ENCODE data around the gene SMIM17. TPM values are rescaled to one million over a fixed set of nuclear protein-coding genes. Genes with fewer than 3 reads are reported as not detected.

SMIM17 gene
- total and polyA plus RNA-seq, 2 of the 4 experiments (the other 2 are of a cell fraction), result not detected

GRCh38 chr19:56692206-56692895 is 49.4 kb downstream of the SMIM17 start:
- no peak overlapping the region for H3K9ac ChIP-seq (ENCODE audit: low read depth, low read length)
- H3K27ac ChIP-seq (ENCODE audit: insufficient read depth, low read length), result no peak overlapping the region
- intact Hi-C loops (cut with micrococcal nuclease) (no loop called here), dilution Hi-C loops (cut with HindIII; ENCODE audit: low sequenced_read_pairs, unreplicated experiment) (no loop called here), in situ Hi-C loops (cut with MboI; ENCODE audit: low sequenced_read_pairs) (no loop called here)
- TF ChIP-seq RAD21 (IDR thresholded peaks at IDR 0.05; ENCODE audit: low read length), result no peak
- no peak for TF ChIP-seq MAZ (IDR thresholded peaks at IDR 0.05; ENCODE audit: borderline replicate concordance, low read depth, low read length)
- no peak for TF ChIP-seq BHLHE40 (IDR thresholded peaks at IDR 0.05; ENCODE audit: low read depth, low read length)
- TF ChIP-seq CHD1 (IDR thresholded peaks at IDR 0.05; ENCODE audit: low read depth, low read length), result no peak
- no peak for TF ChIP-seq CTCF (conservative IDR thresholded peaks at IDR 0.05; ENCODE audit: low read depth, low read length)
- TF ChIP-seq MXI1 (IDR thresholded peaks at IDR 0.05; ENCODE audit: borderline replicate concordance, low read depth, low read length), result no peak
- TF ChIP-seq USF2 (IDR thresholded peaks at IDR 0.05; ENCODE audit: low read depth, low read length), result no peak
- TF ChIP-seq FOS (IDR thresholded peaks at IDR 0.05; ENCODE audit: low read depth, low read length), result no peak
- TF ChIP-seq SMC3 (IDR thresholded peaks at IDR 0.05; ENCODE audit: low read depth, low read length), result no peak
- TF ChIP-seq CEBPB (IDR thresholded peaks at IDR 0.05; ENCODE audit: low read depth, low read length), result no peak
- no peak for TF ChIP-seq MAFK (IDR thresholded peaks at IDR 0.05; ENCODE audit: low read depth, low read length)
- TF ChIP-seq RFX5 (IDR thresholded peaks at IDR 0.05; ENCODE audit: low read depth, low read length), result no peak
- TF ChIP-seq RCOR1 (IDR thresholded peaks at IDR 0.05; ENCODE audit: insufficient replicate concordance, low read length), result no peak
- no peak for TF ChIP-seq NFE2L2 (IDR thresholded peaks at IDR 0.05; ENCODE audit: low read depth, low read length)
- TF ChIP-seq ELK1 (IDR thresholded peaks at IDR 0.05; ENCODE audit: borderline replicate concordance, low read depth, low read length), result no peak
- no peak for TF ChIP-seq POLR2A (IDR thresholded peaks at IDR 0.05; ENCODE audit: low read depth, low read length)
- no peak overlapping the region for H2BK120ac ChIP-seq (ENCODE audit: low read depth, low read length)
- no peak overlapping the region for H2BK5ac ChIP-seq (ENCODE audit: low read depth, low read length, poor library complexity, severe bottlenecking)
- no peak overlapping the region for H2AK9ac ChIP-seq (replicated peaks; ENCODE audit: low read depth, low read length, poor library complexity)
- H3K18ac ChIP-seq (ENCODE audit: low read depth, low read length), result no peak overlapping the region
- H2AK5ac ChIP-seq (ENCODE audit: low read depth, low read length), result no peak overlapping the region
- no peaks in the 10 kb centered on the region for H3K27me3 ChIP-seq (ENCODE audit: control insufficient read depth, insufficient read depth, low read length)
- no peak overlapping the region for H2BK15ac ChIP-seq (ENCODE audit: low read depth, low read length)
- H2AFZ ChIP-seq (replicated peaks; ENCODE audit: low read length, poor library complexity), result no peak overlapping the region
- H2BK20ac ChIP-seq (ENCODE audit: low read depth, low read length), result no peak overlapping the region
- no peak overlapping the region for H3K4me3 ChIP-seq (ENCODE audit: insufficient read depth, low read depth, low read length)
- H4K8ac ChIP-seq (ENCODE audit: low read depth in 2 of 2, low read length in 2 of 2), result no peak overlapping the region
- no peak overlapping the region for H3K14ac ChIP-seq (replicated peaks; ENCODE audit: low read depth, low read length)
- CTCF ChIA-PET, result no interaction called here
- no peak overlapping the region for H3K4ac ChIP-seq (ENCODE audit: low read depth, low read length)
- H4K20me1 ChIP-seq (ENCODE audit: insufficient read depth, low read length), result no peaks in the 10 kb centered on the region
- POLR2A ChIA-PET (ENCODE audit: unreplicated experiment), result no interaction called here
- H3K4me1 ChIP-seq (ENCODE audit: control insufficient read depth, insufficient read depth, low read length), result no peaks in the 10 kb centered on the region
- no peaks in the 10 kb centered on the region for H3K36me3 ChIP-seq (ENCODE audit: control insufficient read depth, insufficient read depth, low read length)
- no peak overlapping the region for H3K4me2 ChIP-seq (ENCODE audit: low read depth, low read length)
- DNase-seq (no peak), ATAC-seq (ENCODE audit: low read depth) (no peak)
- WGBS, 2 experiments (ENCODE audit: extremely low coverage in 2 of 2, insufficient read length in 1 of 2), result no CpG with 5 or more reads among the region's 8 CpGs
- no peaks in the 10 kb centered on the region for H3K9me1 ChIP-seq (ENCODE audit: insufficient read depth, low read length)
- no TSS peak for BruUV-seq (replicated peaks)
- H3K23ac ChIP-seq (ENCODE audit: low read depth, low read length), result no peak overlapping the region
- no peaks in the 10 kb centered on the region for H3K79me1 ChIP-seq (ENCODE audit: low read depth in 1 of 2, low read length in 2 of 2)
- H3K9me3 ChIP-seq (ENCODE audit: control insufficient read depth, insufficient read depth, low read length), result peaks cover 31% of the 10 kb centered on the region
- H3K56ac ChIP-seq (ENCODE audit: extremely low read depth, insufficient read depth, low read length), result no peak overlapping the region
- no peak overlapping the region for H4K5ac ChIP-seq (ENCODE audit: low read depth, low read length)
- H4K91ac ChIP-seq (ENCODE audit: insufficient read depth, low read depth, low read length), result no peak overlapping the region

Data from IMR-90 (cell line).